GM12801 (cell line): ENCODE results near the gene GNB1L.

Source experiments
- TF ChIP-seq, protein P1 (sequence below): IDR thresholded peaks from one replicate; pipeline ENCODE4 v1.5.1; 2011; ENCODE audit warnings: control low read depth; ENCODE audit not compliant: insufficient read length; ENCODE audit errors: extremely low read depth

Gene GNB1L

DNA sequence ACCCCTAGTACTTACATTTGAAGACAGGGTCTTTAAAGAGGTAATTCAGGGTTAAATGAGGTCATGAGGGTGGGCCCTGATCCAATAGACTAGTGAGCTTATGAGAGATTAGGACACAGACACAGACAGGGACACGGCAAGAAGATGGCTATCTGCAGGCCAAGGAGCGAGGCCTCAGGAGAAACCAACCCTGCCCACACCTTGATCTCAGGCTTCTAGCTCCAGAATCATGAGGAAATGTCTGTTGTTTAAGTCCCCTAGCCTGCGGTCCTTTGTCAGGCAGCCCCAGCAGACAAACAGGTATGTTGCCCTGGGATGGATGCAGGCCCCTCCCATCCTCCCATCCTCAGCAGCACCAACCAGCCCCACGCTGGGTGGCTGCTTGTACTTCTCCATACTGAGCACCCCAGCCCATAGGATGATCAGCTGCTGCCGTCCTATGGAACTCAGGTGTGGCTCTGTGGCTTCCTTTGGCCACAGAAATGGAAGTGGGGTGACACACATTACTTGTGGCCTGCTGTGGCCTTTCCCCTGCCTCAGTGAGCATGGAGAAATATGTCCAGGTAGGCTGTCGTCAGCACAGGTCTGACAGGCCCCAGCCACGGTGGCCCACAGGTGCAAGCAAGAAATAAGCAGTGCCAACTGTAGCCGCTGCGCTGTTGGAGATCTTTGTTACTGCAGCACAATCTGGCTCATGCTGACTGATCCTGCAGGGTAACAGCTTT, 7.9 kb downstream of the GNB1L start:
- TF ChIP-seq, protein P1, sequence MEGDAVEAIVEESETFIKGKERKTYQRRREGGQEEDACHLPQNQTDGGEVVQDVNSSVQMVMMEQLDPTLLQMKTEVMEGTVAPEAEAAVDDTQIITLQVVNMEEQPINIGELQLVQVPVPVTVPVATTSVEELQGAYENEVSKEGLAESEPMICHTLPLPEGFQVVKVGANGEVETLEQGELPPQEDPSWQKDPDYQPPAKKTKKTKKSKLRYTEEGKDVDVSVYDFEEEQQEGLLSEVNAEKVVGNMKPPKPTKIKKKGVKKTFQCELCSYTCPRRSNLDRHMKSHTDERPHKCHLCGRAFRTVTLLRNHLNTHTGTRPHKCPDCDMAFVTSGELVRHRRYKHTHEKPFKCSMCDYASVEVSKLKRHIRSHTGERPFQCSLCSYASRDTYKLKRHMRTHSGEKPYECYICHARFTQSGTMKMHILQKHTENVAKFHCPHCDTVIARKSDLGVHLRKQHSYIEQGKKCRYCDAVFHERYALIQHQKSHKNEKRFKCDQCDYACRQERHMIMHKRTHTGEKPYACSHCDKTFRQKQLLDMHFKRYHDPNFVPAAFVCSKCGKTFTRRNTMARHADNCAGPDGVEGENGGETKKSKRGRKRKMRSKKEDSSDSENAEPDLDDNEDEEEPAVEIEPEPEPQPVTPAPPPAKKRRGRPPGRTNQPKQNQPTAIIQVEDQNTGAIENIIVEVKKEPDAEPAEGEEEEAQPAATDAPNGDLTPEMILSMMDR = no peak

DNA sequence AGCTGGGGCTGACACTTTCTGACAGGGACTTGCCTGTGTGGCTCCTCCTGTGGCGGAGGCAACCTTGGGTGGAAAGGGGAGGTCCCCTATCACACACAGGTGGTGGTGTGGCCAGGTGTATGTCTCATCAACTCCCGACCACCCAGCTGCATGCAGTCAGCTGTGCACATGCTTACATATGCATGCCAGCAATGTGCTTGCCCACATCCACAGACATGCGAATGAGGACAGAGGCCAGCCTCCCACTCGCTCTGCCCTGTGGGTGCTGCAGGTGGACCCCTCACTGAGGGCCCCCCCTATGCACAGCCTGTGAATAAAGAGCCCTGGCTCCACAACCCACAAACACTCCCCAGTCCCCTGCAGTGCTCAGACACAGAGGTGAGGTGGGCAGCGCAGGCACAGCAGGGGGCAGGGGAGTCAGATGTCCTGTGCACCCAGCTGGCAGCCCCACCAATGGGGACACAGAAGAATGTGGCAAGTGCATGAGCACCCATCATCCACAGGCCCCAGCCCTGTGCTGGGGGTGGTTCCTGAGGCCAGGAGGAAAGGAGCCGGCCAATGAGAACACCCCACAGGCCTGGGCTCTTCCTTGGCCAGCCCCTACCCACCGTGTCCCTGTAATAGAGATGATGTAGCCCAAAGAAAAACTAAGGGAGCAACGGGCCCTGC, 9.5 kb downstream of the GNB1L start:
- TF ChIP-seq, protein P1 = no peak

DNA sequence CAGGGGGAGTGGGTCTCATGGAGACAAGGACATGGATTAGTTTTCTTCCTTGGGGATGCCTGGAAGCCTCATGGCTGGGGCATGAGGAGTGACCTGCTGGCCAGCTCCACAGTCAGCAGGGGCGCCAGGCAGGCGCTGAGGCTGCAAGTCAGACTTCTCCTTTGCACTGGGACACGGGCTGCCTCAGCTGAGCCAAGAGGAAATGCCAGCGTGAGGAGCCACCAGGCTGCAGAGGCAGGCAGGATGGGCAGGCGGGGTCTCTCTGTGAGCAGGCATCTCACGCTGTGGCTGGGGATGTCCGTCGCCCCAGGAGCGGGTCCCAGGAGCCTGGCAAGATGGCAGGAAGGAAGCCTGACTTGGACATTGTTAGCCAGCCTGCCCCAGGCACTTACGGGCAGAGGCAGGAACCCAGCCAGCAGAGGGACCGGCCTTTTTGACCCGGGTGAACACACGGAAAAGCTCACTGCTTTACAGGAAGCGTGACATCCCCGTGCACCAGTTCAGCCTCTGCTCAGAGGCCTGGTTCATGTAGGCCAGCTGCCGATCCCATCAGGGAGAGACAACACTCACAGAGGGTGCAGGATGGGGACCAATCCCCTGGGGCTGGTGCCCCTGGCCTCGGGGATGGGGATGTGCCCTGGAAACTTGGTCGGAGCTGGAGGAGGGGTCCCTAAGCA, 10.2 kb downstream of the GNB1L start:
- TF ChIP-seq, protein P1 = no peak

DNA sequence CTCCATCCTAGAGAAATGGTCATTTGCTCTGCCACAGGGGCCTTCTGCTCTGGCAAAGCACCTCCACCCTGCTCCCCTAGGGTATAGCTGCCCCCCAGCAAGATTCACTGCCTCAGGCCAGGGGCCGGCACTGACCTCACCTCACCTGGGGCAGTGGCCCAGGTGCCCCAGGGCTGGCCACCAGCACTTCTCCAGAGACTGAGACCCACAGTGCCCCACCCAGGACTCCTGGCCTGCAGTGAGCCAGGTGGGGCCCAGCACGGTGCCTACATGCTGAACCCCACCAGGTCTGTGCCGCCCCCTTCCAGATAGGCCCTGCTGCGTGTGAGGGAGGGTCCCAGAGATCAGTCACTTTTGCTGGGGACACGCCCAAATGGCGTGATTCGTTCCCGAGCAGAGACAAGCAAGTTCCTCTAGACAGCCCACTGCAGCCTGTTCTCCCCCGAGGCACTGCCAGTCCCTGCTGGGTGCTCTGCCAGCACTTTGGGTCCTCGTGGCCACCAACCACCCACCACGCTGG, 10.8 kb downstream of the GNB1L start:
- TF ChIP-seq, protein P1 = no peak

DNA sequence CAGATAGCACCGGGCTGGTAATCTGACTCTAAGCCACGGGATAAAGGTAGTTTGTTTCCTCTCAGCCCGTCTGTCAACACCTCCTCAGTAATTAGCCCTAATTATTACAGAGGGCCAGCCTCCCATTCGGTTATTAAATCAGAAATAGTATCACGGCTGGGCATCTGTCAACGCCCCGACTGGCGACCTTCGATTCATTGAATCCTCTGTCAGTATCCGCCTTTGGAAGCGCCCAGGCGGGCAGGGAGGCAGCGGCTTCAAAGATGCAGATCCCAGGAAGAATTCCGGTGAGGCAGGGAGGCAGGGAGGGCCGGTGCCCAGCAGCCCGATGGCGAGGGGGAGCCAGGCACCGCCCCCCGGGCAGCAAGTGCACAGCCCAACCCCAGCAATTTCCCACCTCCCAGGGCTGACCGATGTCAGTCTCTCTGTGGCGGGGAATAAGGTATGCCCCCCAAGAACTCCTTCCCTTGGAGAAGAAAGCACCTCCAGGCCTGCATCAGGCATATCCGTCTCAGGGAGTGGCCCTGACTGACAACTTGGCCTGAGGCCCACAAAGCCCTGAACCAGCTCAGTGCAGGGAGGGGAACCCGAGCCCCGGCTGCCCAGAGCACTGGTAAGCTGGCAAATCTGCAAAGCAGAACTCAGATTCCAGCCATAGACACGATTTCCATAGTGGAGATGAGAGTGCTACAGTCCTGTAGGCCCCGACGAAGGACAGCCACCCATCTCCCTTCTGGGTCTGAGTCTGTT, 11.4 kb downstream of the GNB1L start:
- TF ChIP-seq, protein P1 = no peak

DNA sequence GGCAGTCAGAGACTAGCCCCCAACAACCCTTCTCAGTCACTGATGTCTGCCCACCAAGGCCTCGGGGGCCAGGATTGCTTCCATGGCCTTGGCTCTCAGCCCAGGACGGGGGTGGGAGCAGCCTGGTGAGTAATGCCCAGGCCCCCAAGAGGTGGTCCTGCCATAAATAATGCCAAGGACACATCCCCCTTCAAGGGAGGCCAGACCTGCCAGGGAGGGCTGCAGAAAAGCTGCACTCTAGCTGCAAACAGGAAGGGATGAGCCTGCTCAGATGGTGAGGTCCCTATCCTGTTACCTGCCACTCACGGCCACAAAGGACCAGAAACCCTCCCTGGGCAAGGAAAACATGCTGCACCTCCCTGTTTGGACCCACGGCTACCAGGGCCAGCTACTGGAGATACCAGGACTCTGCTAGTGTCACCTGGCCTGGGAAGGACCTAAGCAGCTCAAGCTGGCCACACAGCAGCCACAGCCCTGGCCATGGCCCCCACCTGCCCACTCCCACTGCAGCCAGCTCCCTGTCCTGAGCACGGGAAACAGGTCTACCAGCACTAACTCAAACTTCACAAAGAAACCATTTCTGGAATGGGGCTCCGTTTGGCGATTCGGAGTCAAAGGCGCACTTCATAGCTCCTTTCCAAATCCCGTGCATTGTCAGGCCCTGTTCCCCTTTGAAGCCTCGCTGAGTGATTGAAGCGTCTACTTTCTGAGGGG, 12.1 kb downstream of the GNB1L start:
- TF ChIP-seq, protein P1 = no peak
